Mesothelial cell of epicardium (in vitro differentiated cells): ENCODE data around the gene XIRP1. TPM values are rescaled to one million over a fixed set of nuclear protein-coding genes. Genes with fewer than 3 reads are reported as not detected.

Experiments used
- DNase-seq, 2 experiments: peaks; one replicate each; pipeline ENCODE4 v3.0.0; 2021; ENCODE audit warnings: low spot score in 2 of 2; ENCODE audit not compliant: unreplicated experiment in 2 of 2
- H3K27ac Mint-ChIP-seq: 2 replicates; pipeline ENCODE4 v1.8.0; 2021; ENCODE audit warnings: mixed read lengths
- H3K27me3 Mint-ChIP-seq: 2 replicates; pipeline ENCODE4 v1.8.0; 2021; ENCODE audit warnings: low read depth, mixed read lengths
- H3K36me3 Mint-ChIP-seq: 2 replicates; pipeline ENCODE4 v1.8.0; 2021; ENCODE audit warnings: mixed read lengths
- H3K4me1 Mint-ChIP-seq: 2 replicates; pipeline ENCODE4 v1.8.0; 2021; ENCODE audit warnings: mixed read lengths
- H3K4me3 Mint-ChIP-seq: 2 replicates; pipeline ENCODE4 v1.8.0; 2021; ENCODE audit warnings: mild to moderate bottlenecking, moderate library complexity, mixed read lengths
- H3K9me3 Mint-ChIP-seq: 2 replicates; pipeline ENCODE4 v1.8.0; 2021; ENCODE audit warnings: mixed read lengths
- microRNA-seq: library from miRNA; unstranded; fragments of <30 nt; microRNA quantifications from one replicate; pipeline ENCODE4 v1.2.0, GENCODE V29; 2021; ENCODE audit warnings: inconsistent platforms, mixed read lengths
- total RNA-seq: library from RNA; stranded (reverse); gene quantifications from 3 replicates; pipeline ENCODE4 v1.2.1, GENCODE V29; 2021
- TF ChIP-seq, protein P1 (sequence below): fragments of 200-600 bp; sonication (generic); IDR thresholded peaks from one replicate; pipeline ENCODE4 v1.5.0; 2021; ENCODE audit warnings: antibody characterized with exemption; ENCODE audit not compliant: unreplicated experiment

Gene XIRP1
- total RNA-seq, 1 donor from 2014 or later = not detected

DNA sequence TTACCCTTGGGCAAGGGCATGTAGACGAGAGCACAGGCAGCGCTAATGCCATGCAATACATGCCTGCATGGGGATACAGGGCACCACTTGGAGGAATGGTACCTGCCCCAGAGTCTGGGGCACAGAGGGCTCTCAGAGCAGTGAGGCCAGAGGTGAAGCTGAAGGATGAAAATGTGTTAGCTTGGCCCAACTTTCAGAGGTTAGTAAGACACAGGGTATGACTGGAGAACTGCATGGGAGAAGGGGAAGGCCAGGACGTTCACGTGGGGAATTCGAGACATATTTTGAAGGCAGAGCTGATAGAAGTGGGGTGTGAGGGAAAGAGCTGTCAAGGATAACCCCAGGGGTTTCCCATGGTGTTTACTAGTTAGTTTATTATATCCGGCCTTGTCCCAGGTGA lies 58.6 kb downstream of the XIRP1 start:
- TF ChIP-seq, protein P1, sequence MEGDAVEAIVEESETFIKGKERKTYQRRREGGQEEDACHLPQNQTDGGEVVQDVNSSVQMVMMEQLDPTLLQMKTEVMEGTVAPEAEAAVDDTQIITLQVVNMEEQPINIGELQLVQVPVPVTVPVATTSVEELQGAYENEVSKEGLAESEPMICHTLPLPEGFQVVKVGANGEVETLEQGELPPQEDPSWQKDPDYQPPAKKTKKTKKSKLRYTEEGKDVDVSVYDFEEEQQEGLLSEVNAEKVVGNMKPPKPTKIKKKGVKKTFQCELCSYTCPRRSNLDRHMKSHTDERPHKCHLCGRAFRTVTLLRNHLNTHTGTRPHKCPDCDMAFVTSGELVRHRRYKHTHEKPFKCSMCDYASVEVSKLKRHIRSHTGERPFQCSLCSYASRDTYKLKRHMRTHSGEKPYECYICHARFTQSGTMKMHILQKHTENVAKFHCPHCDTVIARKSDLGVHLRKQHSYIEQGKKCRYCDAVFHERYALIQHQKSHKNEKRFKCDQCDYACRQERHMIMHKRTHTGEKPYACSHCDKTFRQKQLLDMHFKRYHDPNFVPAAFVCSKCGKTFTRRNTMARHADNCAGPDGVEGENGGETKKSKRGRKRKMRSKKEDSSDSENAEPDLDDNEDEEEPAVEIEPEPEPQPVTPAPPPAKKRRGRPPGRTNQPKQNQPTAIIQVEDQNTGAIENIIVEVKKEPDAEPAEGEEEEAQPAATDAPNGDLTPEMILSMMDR = no peak
- H3K27ac Mint-ChIP-seq = no peak overlapping the region
- peaks cover 33% of the 10 kb centered on the region for H3K4me1 Mint-ChIP-seq
- no peak for DNase-seq
- peaks cover 4% of the 10 kb centered on the region for H3K36me3 Mint-ChIP-seq
- no peaks in the 10 kb centered on the region for H3K27me3 Mint-ChIP-seq
- H3K9me3 Mint-ChIP-seq = no peaks in the 10 kb centered on the region
- no peak overlapping the region for H3K4me3 Mint-ChIP-seq

Small RNA genes within 50 kb of the gene (microRNA-seq; reads per million reads assigned to microRNA genes)
- gene MIR6822 = 1.2 reads per million

Other genes starting within 250 kb of the XIRP1 start
- 1.6 to 1.9 TPM (median 1.6 TPM) in 3 replicates for gene SCN11A, start 140.7 kb downstream of the XIRP1 start, total RNA-seq
- gene WDR48, start 140.6 kb downstream of the XIRP1 start, total RNA-seq = 54.0 to 59.4 TPM (median 58.9 TPM) in 3 replicates
- gene GORASP1, start 85.0 kb downstream of the XIRP1 start, total RNA-seq = 70.8 to 71.5 TPM (median 71.1 TPM) in 3 replicates
- 10.2 to 12.7 TPM (median 12.3 TPM) in 3 replicates for gene TTC21A, start 84.9 kb downstream of the XIRP1 start, total RNA-seq
- gene CSRNP1, start 39.0 kb downstream of the XIRP1 start, total RNA-seq = 42.7 to 44.7 TPM (median 43.9 TPM) in 3 replicates
- 0.20 to 0.51 TPM (median 0.22 TPM) in 3 replicates for gene CX3CR1, start 87.4 kb upstream of the XIRP1 start, total RNA-seq
- gene CCR8, start 137.1 kb upstream of the XIRP1 start, total RNA-seq = not detected in 3 replicates
- gene SLC25A38, start 190.8 kb upstream of the XIRP1 start, total RNA-seq = 25.6 to 28.4 TPM (median 28.1 TPM) in 3 replicates
- 1,061 to 1,093 TPM (median 1,080 TPM) in 3 replicates for gene RPSA, start 214.1 kb upstream of the XIRP1 start, total RNA-seq